ENCODE results near the gene FAM20C. TPM values are rescaled to one million over a fixed set of nuclear protein-coding genes. Genes with fewer than 3 reads are reported as not detected.

FAM20C gene
- total RNA-seq, 1 experiment from 2014 or later, result 35.8 TPM

GRCh38 chr7:211715-212058 is 19.3 kb downstream of the FAM20C start:
- H3K4me1 ChIP-seq (ENCODE audit: insufficient read depth, low read length, poor library complexity, severe bottlenecking), result no peaks in the 10 kb centered on the region

GRCh38 chr7:212754-213153 is 20.4 kb downstream of the FAM20C start:
- H3K27ac ChIP-seq (ENCODE audit: low read depth, low read length, poor library complexity, severe bottlenecking), result no peak overlapping the region
- ChIA-PET CTCF (no interaction called here), POLR2A (ENCODE audit: low non-redundant PET) (no interaction called here)
- no peak overlapping the region for H3K4me3 ChIP-seq (ENCODE audit: low read depth, low read length, poor library complexity, severe bottlenecking)
- H3K36me3 ChIP-seq (ENCODE audit: insufficient read depth, low read length, poor library complexity, severe bottlenecking), result peaks cover 7% of the 10 kb centered on the region
- no peak for DNase-seq (ENCODE audit: low spot score)
- TF ChIP-seq EZH2 (IDR thresholded peaks at IDR 0.05; ENCODE audit: borderline replicate concordance, low read depth, low read length, poor library complexity, severe bottlenecking), result no peak
- TF ChIP-seq, protein P1, sequence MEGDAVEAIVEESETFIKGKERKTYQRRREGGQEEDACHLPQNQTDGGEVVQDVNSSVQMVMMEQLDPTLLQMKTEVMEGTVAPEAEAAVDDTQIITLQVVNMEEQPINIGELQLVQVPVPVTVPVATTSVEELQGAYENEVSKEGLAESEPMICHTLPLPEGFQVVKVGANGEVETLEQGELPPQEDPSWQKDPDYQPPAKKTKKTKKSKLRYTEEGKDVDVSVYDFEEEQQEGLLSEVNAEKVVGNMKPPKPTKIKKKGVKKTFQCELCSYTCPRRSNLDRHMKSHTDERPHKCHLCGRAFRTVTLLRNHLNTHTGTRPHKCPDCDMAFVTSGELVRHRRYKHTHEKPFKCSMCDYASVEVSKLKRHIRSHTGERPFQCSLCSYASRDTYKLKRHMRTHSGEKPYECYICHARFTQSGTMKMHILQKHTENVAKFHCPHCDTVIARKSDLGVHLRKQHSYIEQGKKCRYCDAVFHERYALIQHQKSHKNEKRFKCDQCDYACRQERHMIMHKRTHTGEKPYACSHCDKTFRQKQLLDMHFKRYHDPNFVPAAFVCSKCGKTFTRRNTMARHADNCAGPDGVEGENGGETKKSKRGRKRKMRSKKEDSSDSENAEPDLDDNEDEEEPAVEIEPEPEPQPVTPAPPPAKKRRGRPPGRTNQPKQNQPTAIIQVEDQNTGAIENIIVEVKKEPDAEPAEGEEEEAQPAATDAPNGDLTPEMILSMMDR (conservative IDR thresholded peaks at IDR 0.05; ENCODE audit: low read depth, low read length), result no peak
- no peaks in the 10 kb centered on the region for H3K9me3 ChIP-seq (ENCODE audit: low read depth, low read length, poor library complexity, severe bottlenecking)
- BruUV-seq (replicated peaks), result no TSS peak
- H3K27me3 ChIP-seq (replicated peaks; ENCODE audit: insufficient read depth, low read depth, low read length, poor library complexity), result no peaks in the 10 kb centered on the region
- no peaks in the 10 kb centered on the region for H3K4me1 ChIP-seq (ENCODE audit: insufficient read depth, low read length, poor library complexity, severe bottlenecking)
- intact Hi-C loops (cut with micrococcal nuclease; ENCODE audit: unreplicated experiment), result no loop called here

More at GRCh38 chr7:211715-212058, 19.3 kb downstream of the FAM20C start:
- intact Hi-C loops (cut with micrococcal nuclease; ENCODE audit: unreplicated experiment), result no loop called here
- Histone ChIP-seq H3K36me3 (ENCODE audit: insufficient read depth, low read length, poor library complexity, severe bottlenecking) (peaks cover 7% of the 10 kb centered on the region), H3K9me3 (ENCODE audit: low read depth, low read length, poor library complexity, severe bottlenecking) (no peaks in the 10 kb centered on the region), H3K27ac (ENCODE audit: low read depth, low read length, poor library complexity, severe bottlenecking) (no peak overlapping the region), H3K4me3 (ENCODE audit: low read depth, low read length, poor library complexity, severe bottlenecking) (no peak overlapping the region), H3K27me3 (replicated peaks; ENCODE audit: insufficient read depth, low read depth, low read length, poor library complexity) (no peaks in the 10 kb centered on the region)
- POLR2A ChIA-PET (ENCODE audit: low non-redundant PET), result no interaction called here
- BruUV-seq (replicated peaks), result no TSS peak
- no peak for TF ChIP-seq EZH2 (IDR thresholded peaks at IDR 0.05; ENCODE audit: borderline replicate concordance, low read depth, low read length, poor library complexity, severe bottlenecking)
- TF ChIP-seq, protein P1 (conservative IDR thresholded peaks at IDR 0.05; ENCODE audit: low read depth, low read length), result no peak
- CTCF ChIA-PET, result no interaction called here
- no peak for DNase-seq (ENCODE audit: low spot score)

- CTCF ChIA-PET, result no interaction called here
These were observed 21.1 kb downstream of the FAM20C start for GRCh38 chr7:213324-213993.

More at GRCh38 chr7:213324-213993, 21.1 kb downstream of the FAM20C start:
- no TSS peak for BruUV-seq (replicated peaks)
- Histone ChIP-seq H3K4me3 (ENCODE audit: low read depth, low read length, poor library complexity, severe bottlenecking) (no peak overlapping the region), H3K27ac (ENCODE audit: low read depth, low read length, poor library complexity, severe bottlenecking) (no peak overlapping the region), H3K27me3 (replicated peaks; ENCODE audit: insufficient read depth, low read depth, low read length, poor library complexity) (no peaks in the 10 kb centered on the region), H3K36me3 (ENCODE audit: insufficient read depth, low read length, poor library complexity, severe bottlenecking) (peaks cover 7% of the 10 kb centered on the region), H3K9me3 (ENCODE audit: low read depth, low read length, poor library complexity, severe bottlenecking) (no peaks in the 10 kb centered on the region), H3K4me1 (ENCODE audit: insufficient read depth, low read length, poor library complexity, severe bottlenecking) (no peaks in the 10 kb centered on the region)
- DNase-seq (ENCODE audit: low spot score), result no peak
- POLR2A ChIA-PET (ENCODE audit: low non-redundant PET), result no interaction called here
- intact Hi-C loops (cut with micrococcal nuclease; ENCODE audit: unreplicated experiment), result no loop called here
- no peak for TF ChIP-seq EZH2 (IDR thresholded peaks at IDR 0.05; ENCODE audit: borderline replicate concordance, low read depth, low read length, poor library complexity, severe bottlenecking)
- TF ChIP-seq, protein P1 (conservative IDR thresholded peaks at IDR 0.05; ENCODE audit: low read depth, low read length), result no peak

All from A673 (cell line).